Bronchial epithelial cell (primary cell): ENCODE data around the gene LIM2. TPM values are rescaled to one million over a fixed set of nuclear protein-coding genes. Genes with fewer than 3 reads are reported as not detected.

ENCODE experiments used
- DNase-seq: peaks from one replicate; pipeline ENCODE4 v3.0.0-alpha.2; 2010; ENCODE audit warnings: low read depth
- FAIRE-seq: peaks from 2 replicates; lab custom pipeline; 2011; peaks lifted over from hg19 to GRCh38; lab: Jason Lieb, UNC
- H3K27me3 ChIP-seq: 2 replicates; pipeline ENCODE4 v1.5.1; 2011; ENCODE audit warnings: low read length; ENCODE audit not compliant: control insufficient read depth, insufficient read depth
- H3K36me3 ChIP-seq: 2 replicates; pipeline ENCODE4 v1.5.1; 2011; ENCODE audit warnings: low read length; ENCODE audit not compliant: control insufficient read depth, insufficient read depth
- H3K4me3 ChIP-seq: 2 replicates; pipeline ENCODE4 v1.5.1; 2011; ENCODE audit warnings: mild to moderate bottlenecking, low read depth, low read length, control low read depth
- CTCF ChIP-seq: IDR thresholded peaks from 2 replicates; pipeline ENCODE4 v1.5.1; 2011; ENCODE audit warnings: mild to moderate bottlenecking, moderate library complexity, low read length, control low read depth, inconsistent platforms; ENCODE audit not compliant: insufficient read depth, severe bottlenecking
- total RNA-seq: library from RNA; depleted of rRNA; stranded (reverse); fragments of >200 nt; gene quantifications from 2 replicates; pipeline ENCODE4 v1.2.1, GENCODE V29; 2014

Gene LIM2
- total RNA-seq, 1 donor from 2014 or later = not detected

GRCh38 chr19:51372649-51373504, 14.9 kb downstream of the LIM2 start, which contains the start of gene NKG7:
Gene NKG7, minus strand, starts transcription at chr19:51372654. Its CDS starts 119 bp downstream, at chr19:51372535.
- FAIRE-seq = no peak
- DNase-seq = no peak
- Histone ChIP-seq H3K27me3 (no peaks in the 10 kb centered on the region), H3K36me3 (no peaks in the 10 kb centered on the region), H3K4me3 (no peak within 1 kb of the TSS)
- no peak for TF ChIP-seq CTCF

- DNase-seq (no peak), FAIRE-seq (no peak)
- no peaks in the 10 kb centered on the region for H3K36me3 ChIP-seq
- no peak overlapping the region for H3K4me3 ChIP-seq
- TF ChIP-seq CTCF = no peak
- no peaks in the 10 kb centered on the region for H3K27me3 ChIP-seq
Measured at GRCh38 chr19:51372021-51372648, 15.6 kb downstream of the LIM2 start.

- Histone ChIP-seq H3K36me3 (no peaks in the 10 kb centered on the region), H3K27me3 (no peaks in the 10 kb centered on the region), H3K4me3 (no peak overlapping the region)
- DNase-seq (no peak), FAIRE-seq (no peak)
- TF ChIP-seq CTCF = no peak
Measured at GRCh38 chr19:51371186-51371690, 16.5 kb downstream of the LIM2 start.

GRCh38 chr19:51370230-51370629, 17.5 kb downstream of the LIM2 start:
- Histone ChIP-seq H3K4me3 (no peak overlapping the region), H3K36me3 (no peaks in the 10 kb centered on the region), H3K27me3 (no peaks in the 10 kb centered on the region)
- FAIRE-seq (no peak), DNase-seq (no peak)
- TF ChIP-seq CTCF = no peak

- FAIRE-seq (no peak), DNase-seq (no peak)
Measured at GRCh38 chr19:51368366-51369282, 19.1 kb downstream of the LIM2 start, which contains the start of gene CLDND2. Gene CLDND2, minus strand, starts transcription at chr19:51369003. Its CDS starts 426 bp downstream, at chr19:51368577.

More at GRCh38 chr19:51368366-51369282, 19.1 kb downstream of the LIM2 start, which contains the start of gene CLDND2:
- H3K27me3 ChIP-seq = no peaks in the 10 kb centered on the region
- no peak for TF ChIP-seq CTCF
- no peaks in the 10 kb centered on the region for H3K36me3 ChIP-seq
- peak within 1 kb of the TSS; percentile 58 for H3K4me3 ChIP-seq
